Fibroblast of villous mesenchyme (primary cell): Measurements from ENCODE around the gene MC3R. TPM values are rescaled to one million over a fixed set of nuclear protein-coding genes. Genes with fewer than 3 reads are reported as not detected.

Experiments
- DNase-seq: peaks from one replicate; pipeline ENCODE4 v3.0.0-alpha.2; 2010; ENCODE audit warnings: low read depth
- H3K4me3 ChIP-seq: 2 replicates; pipeline ENCODE4 v1.5.1; 2011; ENCODE audit warnings: low read depth, mild to moderate bottlenecking, low read length
- total RNA-seq: library from RNA; depleted of rRNA; stranded (reverse); fragments of >200 nt; gene quantifications from 2 replicates; pipeline ENCODE4 v1.2.3, GENCODE V29; 2012
- TF ChIP-seq, protein P1 (sequence below): IDR thresholded peaks from 2 replicates; pipeline ENCODE4 v1.5.1; 2012; ENCODE audit warnings: low read depth, mild to moderate bottlenecking, low read length; ENCODE audit not compliant: insufficient read depth

The MC3R gene
- total RNA-seq, result not detected in 2 replicates

DNA sequence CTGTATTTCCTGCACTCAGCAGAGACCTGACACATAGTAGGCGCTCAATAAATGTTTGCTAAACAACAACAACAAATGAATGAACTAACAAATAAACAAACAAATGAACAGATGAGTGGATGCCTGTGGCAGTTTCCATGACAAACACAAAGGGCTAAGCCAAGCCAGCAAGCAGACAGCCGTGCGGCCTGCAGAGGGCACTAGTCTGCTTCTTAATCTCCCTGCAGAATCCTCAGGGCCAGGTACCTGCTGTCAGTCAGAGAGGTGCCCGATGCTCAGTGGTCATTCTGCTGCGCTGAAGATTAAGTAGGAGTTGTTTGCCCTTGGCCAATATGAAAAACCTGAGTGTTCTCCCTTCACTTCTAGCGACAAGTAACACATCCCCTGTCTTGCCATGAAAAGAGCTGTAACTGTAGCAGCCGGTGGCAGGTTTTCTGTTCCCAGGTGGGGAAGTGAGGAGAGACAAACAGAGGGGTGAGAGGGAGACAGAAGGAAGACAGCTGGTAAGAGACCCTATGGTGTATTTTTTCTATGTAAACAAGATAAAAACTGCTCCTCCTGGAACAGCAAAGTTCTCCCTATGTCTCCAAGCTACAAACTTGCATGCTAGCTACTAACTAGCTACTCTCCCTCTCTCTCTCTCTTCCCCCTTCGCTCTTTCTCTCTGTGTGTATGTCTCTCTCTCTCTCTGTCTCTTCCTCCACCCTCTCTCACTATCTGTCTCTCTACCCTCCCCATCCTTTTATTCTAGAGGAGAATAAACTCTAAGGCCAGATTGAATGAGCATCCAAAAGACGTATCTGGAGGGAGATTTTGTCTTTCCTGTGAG lies at the start of gene MC3R:
Gene MC3R (plus strand): TSS at position 779 of the 829 bp plus-strand sequence. CDS start 112 bp downstream, outside the sequence.
- H3K4me3 ChIP-seq, result no peak within 1 kb of the TSS
- DNase-seq, result peak; percentile 34
- TF ChIP-seq, protein P1, sequence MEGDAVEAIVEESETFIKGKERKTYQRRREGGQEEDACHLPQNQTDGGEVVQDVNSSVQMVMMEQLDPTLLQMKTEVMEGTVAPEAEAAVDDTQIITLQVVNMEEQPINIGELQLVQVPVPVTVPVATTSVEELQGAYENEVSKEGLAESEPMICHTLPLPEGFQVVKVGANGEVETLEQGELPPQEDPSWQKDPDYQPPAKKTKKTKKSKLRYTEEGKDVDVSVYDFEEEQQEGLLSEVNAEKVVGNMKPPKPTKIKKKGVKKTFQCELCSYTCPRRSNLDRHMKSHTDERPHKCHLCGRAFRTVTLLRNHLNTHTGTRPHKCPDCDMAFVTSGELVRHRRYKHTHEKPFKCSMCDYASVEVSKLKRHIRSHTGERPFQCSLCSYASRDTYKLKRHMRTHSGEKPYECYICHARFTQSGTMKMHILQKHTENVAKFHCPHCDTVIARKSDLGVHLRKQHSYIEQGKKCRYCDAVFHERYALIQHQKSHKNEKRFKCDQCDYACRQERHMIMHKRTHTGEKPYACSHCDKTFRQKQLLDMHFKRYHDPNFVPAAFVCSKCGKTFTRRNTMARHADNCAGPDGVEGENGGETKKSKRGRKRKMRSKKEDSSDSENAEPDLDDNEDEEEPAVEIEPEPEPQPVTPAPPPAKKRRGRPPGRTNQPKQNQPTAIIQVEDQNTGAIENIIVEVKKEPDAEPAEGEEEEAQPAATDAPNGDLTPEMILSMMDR, result peak; percentile 60

GRCh38 chr20:56200456-56200855 lies 48.1 kb upstream of the MC3R start:
- no peak overlapping the region for H3K4me3 ChIP-seq
- TF ChIP-seq, protein P1, result peak; percentile 29
- no peak for DNase-seq

DNA sequence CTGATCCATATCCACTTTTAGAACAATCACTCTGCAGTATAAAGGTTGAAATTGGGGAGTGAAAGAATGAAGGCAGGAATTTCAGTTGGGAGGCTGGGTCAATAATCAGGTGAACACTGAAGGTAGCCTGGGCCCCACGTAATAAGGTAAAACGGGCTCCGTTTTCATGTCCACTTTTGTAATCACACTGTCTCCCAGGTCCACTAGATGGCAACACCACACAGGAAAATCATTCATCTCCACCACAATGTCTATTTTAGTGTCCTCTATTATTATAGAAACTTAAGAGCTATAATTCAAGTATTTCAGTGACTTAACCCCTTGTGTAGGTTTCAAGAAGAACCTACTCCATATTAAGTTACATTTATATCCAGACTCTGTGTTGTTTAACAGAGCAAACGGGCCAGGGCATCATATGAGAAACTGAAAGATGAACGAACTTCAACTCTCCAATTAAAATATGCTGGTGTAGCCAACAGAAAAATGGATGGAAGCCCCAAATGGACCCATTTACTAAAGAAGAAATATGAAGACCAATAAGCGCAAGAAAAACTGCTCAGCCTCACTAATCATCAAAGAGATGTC lies 45.9 kb upstream of the MC3R start:
- peak; percentile 34 for DNase-seq
- no peak overlapping the region for H3K4me3 ChIP-seq
- TF ChIP-seq, protein P1, result peak; percentile 61

DNA sequence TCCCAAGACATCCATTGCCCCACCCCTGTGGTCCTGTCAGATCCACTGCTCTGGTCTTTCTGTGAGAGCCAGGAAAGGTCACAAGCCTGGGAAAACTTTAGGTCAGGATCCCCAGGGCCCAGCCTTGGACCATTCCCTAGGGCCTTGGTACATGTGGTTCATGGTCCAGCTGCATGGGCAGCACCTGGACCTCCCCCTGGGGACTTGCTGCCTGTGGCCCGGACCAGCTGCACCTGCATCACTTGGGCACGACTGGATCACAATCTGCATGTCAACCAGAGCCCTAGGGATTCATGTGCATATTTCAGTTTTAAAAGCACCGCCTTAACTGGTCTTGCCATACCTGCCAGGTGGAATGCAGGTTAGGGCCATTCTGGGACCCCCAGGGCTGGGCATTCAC lies 44.3 kb upstream of the MC3R start:
- TF ChIP-seq, protein P1, result no peak
- no peak for DNase-seq
- no peak overlapping the region for H3K4me3 ChIP-seq

DNA sequence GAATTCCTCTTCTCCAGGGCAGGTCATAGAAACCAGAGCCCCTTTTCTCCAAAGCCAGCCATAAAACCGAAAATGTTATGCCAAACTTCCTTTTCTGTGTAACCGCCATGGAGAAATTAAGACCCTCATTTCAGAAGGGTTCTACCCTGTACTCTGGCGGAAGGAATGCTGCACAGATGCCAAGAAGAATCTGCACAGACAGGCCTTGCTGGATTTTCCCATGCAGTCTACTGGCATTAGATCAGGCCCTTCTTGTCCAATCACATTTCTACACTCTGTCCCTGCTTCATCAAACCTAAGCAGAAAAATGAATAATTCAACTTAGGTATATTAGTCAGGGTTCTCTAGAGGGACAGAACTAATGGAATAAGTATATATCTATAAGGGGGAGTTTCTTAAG lies 43.2 kb upstream of the MC3R start:
- no peak overlapping the region for H3K4me3 ChIP-seq
- TF ChIP-seq, protein P1, result no peak
- DNase-seq, result no peak

DNA sequence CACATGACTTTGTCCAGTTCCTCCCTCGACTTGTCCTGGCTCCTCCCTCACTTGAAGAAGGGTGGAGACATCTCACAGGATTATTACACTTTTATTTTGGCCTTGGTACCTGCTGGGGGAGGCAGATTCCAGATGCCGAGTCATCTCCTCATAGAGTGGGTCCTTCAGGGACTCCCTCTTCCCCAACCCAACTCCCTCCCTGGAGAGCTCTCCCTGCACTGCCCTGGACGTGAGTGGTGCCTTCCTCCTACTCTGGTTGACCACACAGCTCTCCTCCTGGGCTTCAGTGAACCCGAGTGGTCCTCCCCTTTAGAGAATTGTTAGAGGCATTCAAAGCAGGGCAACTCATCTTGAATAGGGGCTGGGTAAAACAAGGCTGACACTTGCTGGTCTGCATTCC lies 40.9 kb upstream of the MC3R start:
- no peak overlapping the region for H3K4me3 ChIP-seq
- no peak for DNase-seq
- TF ChIP-seq, protein P1, result no peak
